ENCODE results near the gene REC8. TPM values are rescaled to one million over a fixed set of nuclear protein-coding genes. Genes with fewer than 3 reads are reported as not detected.

REC8 gene
- total and polyA plus RNA-seq, 2 of the 13 experiments (the other 11 are each of a cell fraction or from before 2014, with no cell fraction given): 3.4 to 14.7 TPM

DNA sequence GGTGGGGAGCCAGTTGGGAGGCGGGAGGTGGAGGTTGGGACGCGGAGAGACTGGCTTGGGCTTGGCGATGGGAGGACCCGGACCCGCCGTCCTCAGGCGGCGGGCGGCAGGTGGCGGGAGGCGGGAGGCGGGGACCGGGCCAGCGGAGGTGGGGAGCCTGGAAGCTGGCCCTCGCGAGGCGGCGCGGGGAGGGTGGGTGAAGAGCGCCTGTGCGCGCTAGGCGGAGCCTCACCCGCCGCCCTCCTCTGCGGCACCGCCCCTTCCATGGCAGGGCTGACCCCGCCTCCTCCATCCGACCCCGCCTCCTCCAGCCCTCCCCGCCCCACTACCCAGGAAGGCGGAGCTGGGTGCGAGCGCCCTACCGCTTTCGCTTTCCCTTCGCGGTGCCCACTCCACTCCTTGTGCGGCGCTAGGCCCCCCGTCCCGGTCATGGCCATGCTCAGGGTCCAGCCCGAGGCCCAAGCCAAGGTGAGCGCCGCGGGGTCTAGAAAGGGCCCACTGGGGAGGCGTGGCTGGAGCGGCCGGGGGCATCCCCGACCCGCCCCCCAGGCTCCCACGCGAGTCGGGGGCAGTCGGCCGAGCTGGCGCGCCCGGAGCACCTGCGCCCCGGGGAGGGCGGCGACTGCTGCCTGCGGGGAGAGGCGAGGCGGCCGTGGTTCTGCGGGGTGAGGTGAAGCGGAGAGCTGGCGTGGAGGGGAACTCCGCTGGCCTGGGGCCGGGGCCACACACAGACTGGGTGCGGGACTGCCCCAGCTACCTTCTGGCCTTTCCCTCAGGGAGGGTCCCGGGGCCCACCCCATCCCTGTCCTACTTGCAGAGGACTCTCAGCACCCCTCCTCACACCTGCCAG is 35.8 kb upstream of the REC8 start, which contains the start of gene PSME1 (continued):
- TF ChIP-seq SP4 (CRISPR knock-in tag; IDR thresholded peaks at IDR 0.05): no peak
- TF ChIP-seq ZNF34 (CRISPR knock-in tag; IDR thresholded peaks at IDR 0.05; ENCODE audit: borderline replicate concordance): peak; percentile 67; the same call in 1 of the 2 replicates
- TF ChIP-seq MTF2 (CRISPR knock-in tag; IDR thresholded peaks at IDR 0.05; ENCODE audit: borderline replicate concordance): no peak
- TF ChIP-seq ZNF7 (CRISPR knock-in tag; IDR thresholded peaks at IDR 0.05): peak; percentile 11; the same call in 1 of the 2 replicates
- TF ChIP-seq, protein P1, sequence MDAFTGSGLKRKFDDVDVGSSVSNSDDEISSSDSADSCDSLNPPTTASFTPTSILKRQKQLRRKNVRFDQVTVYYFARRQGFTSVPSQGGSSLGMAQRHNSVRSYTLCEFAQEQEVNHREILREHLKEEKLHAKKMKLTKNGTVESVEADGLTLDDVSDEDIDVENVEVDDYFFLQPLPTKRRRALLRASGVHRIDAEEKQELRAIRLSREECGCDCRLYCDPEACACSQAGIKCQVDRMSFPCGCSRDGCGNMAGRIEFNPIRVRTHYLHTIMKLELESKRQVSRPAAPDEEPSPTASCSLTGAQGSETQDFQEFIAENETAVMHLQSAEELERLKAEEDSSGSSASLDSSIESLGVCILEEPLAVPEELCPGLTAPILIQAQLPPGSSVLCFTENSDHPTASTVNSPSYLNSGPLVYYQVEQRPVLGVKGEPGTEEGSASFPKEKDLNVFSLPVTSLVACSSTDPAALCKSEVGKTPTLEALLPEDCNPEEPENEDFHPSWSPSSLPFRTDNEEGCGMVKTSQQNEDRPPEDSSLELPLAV (CRISPR knock-in tag; conservative IDR thresholded peaks at IDR 0.05; ENCODE audit: low read depth): no peak

DNA sequence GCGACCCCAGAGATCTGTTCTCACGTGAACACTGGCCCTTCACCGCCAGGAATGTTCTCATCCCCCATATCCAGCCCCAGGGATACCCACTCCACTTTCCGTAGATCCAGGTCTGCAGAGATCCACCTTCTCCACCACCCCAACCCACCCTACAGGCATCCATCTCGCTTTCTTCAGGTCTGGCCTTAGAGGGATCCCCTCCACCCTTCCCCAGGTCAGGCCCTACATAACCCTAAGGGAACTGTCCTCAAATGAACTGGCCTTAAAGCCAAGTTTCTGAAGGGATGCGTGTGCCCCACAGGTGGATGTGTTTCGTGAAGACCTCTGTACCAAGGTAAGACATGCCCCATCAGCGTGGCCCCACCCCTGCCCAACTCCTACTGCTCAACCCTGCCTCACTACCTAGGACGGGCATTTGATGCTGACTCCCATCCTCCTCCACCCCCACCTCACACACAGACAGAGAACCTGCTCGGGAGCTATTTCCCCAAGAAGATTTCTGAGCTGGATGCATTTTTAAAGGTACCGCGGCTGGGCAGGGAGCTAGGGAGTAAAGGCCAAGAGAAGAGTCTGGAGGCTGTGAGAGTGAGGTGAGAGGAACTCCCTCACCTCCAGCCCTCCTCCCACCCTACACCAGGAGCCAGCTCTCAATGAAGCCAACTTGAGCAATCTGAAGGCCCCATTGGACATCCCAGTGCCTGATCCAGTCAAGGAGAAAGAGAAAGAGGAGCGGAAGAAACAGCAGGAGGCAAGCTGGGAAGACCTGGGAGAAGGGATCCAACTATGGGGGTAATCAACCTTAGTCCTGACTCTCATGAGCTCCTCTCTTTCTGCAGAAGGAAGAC is 35.0 kb upstream of the REC8 start:
- peak overlapping the region; percentile 97 for H3K4me2 ChIP-seq (ENCODE audit: low read depth, low read length)
- H3K27me3 ChIP-seq (ENCODE audit: control insufficient read depth in 1 of 2, insufficient read depth in 2 of 2, low read length in 2 of 2): no peaks in the 10 kb centered on the region; a peak in 1 of 5 replicates
- no peak overlapping the region for H2AFZ ChIP-seq (ENCODE audit: low read length)
- in situ Hi-C loops (cut with HindIII; ENCODE audit: extremely low pct_ligation_motif_present, low pct_unique_long_range_greater_than_20kb) (loop anchor here (25.0 kb wide), 1 partner anchor 825 kb away; the partner anchor contains the start of genes BCL2L2, PABPN1 and PPP1R3E), intact Hi-C loops (cut with micrococcal nuclease; ENCODE audit: unreplicated experiment) (loop anchor here (1.0 kb wide), 2 partner anchors 23 to 24 kb away; partner anchors contain the start of genes DCAF11, IRF9 and NRL)
- peaks cover 17 to 25% of the 10 kb centered on the region in 2 experiments for H3K36me3 ChIP-seq (replicated peaks in 1 of 2; ENCODE audit: control insufficient read depth in 1 of 2, insufficient read depth in 2 of 2, low read length in 2 of 2)
- ATAC-seq (no peak), DNase-seq (ENCODE audit: low spot score) (no peak), FAIRE-seq (no peak)
- POLR2A ChIA-PET: interaction anchor here (1.0 to 22.7 kb wide), 19 partner anchors 10 to 527 kb away, joined by 3 to 977 read pairs (median 9); partner anchors contain the start of genes CARMIL3, CHMP4A, CIDEB and DCAF11
- peaks cover 11% of the 10 kb centered on the region for H4K20me1 ChIP-seq (ENCODE audit: insufficient read depth, low read length)
- WGBS (ENCODE audit: low lambda C conversion rate): 40% methylated on average over 13 of the region's 13 CpGs
- H3K9me3 ChIP-seq (ENCODE audit: low read length): no peaks in the 10 kb centered on the region
- peak overlapping the region; percentile 75 for H3K27ac ChIP-seq (ENCODE audit: extremely low read length, insufficient read depth, low read length)
- CTCF ChIA-PET (ENCODE audit: low intra/inter-chr PET ratio, low total read pairs): interaction anchor here (2.1 kb wide), 1 partner anchor 24 kb away, joined by 6 read pairs; the partner anchor contains the start of gene IRF9
- H3K4me3 ChIP-seq (replicated peaks in 1 of 3; ENCODE audit: insufficient read depth in 1 of 3, low read depth in 2 of 3, low read length in 3 of 3): peak overlapping the region; percentile 91 to 98 (median 93)
- peak overlapping the region; percentile 94 for H3K9ac ChIP-seq (ENCODE audit: insufficient read depth, low read depth, low read length)
- peaks cover 57% of the 10 kb centered on the region for H3K4me1 ChIP-seq (ENCODE audit: insufficient read depth, low read length)
- H3K79me2 ChIP-seq (ENCODE audit: insufficient read depth, low read length): peaks cover 44% of the 10 kb centered on the region
- no TSS peak for BruUV-seq (replicated peaks)
- TF ChIP-seq, protein P1 (CRISPR knock-in tag; conservative IDR thresholded peaks at IDR 0.05; ENCODE audit: low read depth): no peak
- TF ChIP-seq RBM22 (optimal IDR thresholded peaks at IDR 0.05; ENCODE audit: low read length): peak; percentile 61
- no peak for TF ChIP-seq ZBTB38 (CRISPR knock-in tag; IDR thresholded peaks at IDR 0.05)
- TF ChIP-seq HOXA9 (CRISPR knock-in tag; IDR thresholded peaks at IDR 0.05; ENCODE audit: borderline replicate concordance): no peak
- no peak for TF ChIP-seq ZNF230 (CRISPR knock-in tag; IDR thresholded peaks at IDR 0.05)
- TF ChIP-seq ZNF776 (CRISPR knock-in tag; IDR thresholded peaks at IDR 0.05): peak; percentile 83
- no peak for TF ChIP-seq RORA (CRISPR knock-in tag; IDR thresholded peaks at IDR 0.05)
- no peak; the same call in 1 of the 2 replicates for TF ChIP-seq BRD4 (CRISPR knock-in tag; IDR thresholded peaks at IDR 0.05)
- TF ChIP-seq, protein P2, sequence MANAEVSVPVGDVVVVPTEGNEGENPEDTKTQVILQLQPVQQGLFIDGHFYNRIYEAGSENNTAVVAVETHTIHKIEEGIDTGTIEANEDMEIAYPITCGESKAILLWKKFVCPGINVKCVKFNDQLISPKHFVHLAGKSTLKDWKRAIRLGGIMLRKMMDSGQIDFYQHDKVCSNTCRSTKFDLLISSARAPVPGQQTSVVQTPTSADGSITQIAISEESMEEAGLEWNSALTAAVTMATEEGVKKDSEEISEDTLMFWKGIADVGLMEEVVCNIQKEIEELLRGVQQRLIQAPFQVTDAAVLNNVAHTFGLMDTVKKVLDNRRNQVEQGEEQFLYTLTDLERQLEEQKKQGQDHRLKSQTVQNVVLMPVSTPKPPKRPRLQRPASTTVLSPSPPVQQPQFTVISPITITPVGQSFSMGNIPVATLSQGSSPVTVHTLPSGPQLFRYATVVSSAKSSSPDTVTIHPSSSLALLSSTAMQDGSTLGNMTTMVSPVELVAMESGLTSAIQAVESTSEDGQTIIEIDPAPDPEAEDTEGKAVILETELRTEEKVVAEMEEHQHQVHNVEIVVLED (CRISPR knock-in tag; IDR thresholded peaks at IDR 0.05; ENCODE audit: borderline replicate concordance): no peak

All from HepG2 (cell line).